CD4-positive, alpha-beta T cell treated with Interleukin-1 beta for 1 hour (primary cell): Measurements from ENCODE around the gene PRSS2.
"Not testable (repeated sequence)": the region's sequence is repeated elsewhere in the genome, so short reads cannot be mapped to it uniquely, and the experiment has no call there.

Experiments
- DNase-seq, 2 donors: peaks; one replicate each; pipeline ENCODE4 v3.0.0-alpha.2; 2020 to 2022

PRSS2 gene

DNA sequence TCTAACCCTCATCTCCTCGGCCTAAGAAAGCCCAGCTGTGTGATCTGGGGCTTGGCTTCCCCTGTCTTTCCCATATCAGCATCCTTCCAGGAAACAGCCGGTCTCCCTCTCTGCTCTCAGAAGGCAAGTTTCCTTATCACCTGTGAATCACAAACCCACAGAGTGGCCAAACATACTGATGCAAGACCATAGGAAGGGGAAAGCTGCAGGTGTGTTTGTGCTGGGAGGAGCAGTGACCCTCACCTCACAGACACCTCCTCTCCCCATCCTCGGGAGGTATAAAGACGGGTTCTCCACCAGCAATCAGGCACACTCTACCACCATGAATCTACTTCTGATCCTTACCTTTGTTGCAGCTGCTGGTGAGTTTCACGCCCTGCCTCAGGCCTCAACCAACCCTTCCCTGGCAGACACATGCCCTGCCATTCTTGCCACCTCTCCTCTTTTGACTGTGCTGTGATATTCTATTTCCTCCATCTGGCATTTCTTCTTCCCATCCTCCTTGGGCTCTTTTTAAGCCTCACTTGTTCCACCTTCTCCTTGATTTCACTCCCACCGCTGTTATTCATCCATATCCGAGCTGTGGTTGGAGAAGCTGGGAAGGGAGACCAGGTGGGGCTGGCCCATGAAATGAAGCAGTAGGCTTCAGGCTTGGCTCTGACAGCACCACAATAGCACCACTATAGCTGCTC is at the start of gene PRSS2:
Gene PRSS2 (plus strand): TSS at position 310 of the 692 bp plus-strand sequence. CDS start 13 bp downstream, at position 323.
- no peak for DNase-seq

DNA sequence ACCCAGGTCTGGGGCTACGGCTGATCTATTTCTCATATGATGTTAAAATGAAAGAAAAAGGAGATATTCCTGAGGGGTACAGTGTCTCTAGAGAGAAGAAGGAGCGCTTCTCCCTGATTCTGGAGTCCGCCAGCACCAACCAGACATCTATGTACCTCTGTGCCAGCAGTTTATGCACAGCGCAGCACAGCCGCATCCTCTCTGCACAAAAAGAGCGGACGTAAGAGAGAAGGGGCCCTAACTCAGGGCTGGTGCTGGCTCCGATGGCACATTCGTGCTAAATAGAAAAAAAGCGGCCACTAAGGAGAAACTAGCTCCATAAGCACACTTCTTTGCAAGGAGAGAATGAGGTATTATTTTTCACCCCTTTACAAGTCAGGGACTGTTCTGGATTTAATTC is 49.8 kb upstream of the PRSS2 start:
- DNase-seq: no peak

DNA sequence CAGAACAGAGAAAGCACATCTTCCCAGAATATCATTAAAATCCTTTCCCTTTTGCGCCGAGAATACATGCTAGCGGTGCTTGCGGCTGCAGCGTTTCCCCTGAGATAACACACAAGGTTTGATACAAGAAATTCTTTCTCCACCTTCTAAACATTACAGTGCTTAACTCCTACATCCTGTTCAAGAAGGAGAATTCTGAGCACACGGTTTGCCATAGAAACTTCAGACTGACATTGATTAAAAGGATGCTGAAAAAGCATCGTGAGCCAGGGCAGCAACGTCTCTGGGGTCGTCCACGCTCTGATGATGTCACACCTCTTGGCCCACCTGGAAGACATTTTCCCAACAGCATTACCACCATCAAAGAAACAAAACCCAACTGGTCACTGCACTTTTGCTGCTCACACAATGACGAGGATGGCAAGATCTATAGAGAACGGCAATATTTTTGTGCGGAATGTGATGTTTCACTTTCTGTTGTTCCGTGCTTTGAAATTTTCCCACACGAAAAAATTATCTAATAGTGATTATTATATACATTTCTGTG is 48.4 kb upstream of the PRSS2 start:
- no peak for DNase-seq

DNA sequence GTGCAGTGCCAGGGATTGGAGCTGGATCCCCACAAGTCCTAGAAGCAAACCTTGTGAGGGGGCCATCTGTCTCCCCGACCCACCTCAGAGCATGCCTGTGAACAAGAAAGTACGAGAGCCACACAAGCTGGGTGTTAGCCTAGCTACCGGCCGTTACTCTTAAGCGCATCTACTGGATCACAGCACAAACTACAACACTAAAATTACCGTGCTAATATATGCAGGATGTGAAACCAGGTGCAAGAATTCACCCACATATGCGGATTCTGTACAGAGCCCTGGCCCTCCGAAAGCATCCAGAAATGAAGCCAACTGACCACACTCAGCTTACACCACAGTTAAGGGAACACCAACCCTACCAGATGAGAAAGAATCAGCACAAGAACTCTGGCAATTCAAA is 37.5 kb upstream of the PRSS2 start:
- DNase-seq: no peak

DNA sequence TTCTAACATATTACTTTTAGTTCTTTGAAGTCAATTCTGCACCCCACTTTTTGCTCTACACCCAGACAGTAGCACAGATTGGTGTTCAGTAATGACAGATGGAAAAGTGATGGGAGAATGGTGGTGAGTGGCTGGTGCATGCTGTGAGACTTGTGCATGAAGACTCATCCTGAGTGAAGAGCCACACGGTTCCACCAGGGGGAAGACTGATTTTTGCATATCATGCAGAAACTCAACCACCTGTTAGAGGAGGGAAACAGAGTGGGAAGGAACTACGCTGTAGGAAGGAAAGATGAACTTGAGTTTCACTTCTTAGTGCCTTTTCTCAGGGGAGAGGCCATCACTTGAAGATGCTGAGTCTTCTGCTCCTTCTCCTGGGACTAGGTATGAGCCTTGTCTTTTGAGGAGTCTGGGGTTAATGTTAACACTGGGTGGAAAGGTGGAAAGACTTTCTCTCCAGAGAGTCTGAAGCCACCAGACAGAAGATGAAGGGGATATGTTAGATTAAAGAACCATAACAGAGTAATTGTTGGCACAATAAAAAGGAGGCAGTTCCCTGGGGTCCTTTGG is 30.8 kb upstream of the PRSS2 start:
- peak in 1 of 2 donors; percentile 4 for DNase-seq

DNA sequence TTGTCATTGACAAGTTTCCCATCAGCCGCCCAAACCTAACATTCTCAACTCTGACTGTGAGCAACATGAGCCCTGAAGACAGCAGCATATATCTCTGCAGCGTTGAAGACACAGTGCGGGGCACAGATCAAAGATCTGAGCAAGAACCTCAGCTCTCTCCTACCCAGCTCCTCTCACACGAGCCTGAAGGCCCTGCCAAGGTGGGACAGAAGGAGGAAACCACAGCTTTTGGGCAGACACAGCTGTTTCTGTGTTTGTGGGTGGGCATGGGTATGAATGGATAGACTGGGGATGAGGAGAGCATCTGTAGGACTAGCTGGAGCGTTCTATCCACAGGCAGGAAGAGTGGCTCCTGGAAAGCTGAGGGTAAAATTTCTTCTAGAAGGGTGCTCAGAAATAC is 30.0 kb upstream of the PRSS2 start:
- no peak for DNase-seq

DNA sequence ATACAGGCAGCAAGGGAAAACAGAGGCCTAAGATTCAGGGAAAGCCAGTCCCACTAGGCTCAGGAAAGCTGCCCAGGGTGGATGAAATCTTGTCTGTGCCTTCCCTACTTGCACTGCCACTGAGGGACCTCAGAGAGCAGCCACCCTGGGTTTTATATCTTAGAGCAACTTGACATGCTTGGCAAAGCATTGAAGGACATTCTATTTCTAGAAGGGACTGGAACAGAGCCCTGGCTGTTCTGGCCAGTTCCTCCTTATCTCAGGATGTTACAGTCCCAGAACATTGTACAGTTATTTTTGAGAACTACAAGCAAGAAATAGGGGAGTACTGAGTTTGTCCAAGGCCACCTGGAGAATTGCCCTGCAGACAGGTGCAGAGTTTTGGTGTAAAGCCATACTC is 28.8 kb upstream of the PRSS2 start:
- DNase-seq: not testable (repeated sequence)

DNA sequence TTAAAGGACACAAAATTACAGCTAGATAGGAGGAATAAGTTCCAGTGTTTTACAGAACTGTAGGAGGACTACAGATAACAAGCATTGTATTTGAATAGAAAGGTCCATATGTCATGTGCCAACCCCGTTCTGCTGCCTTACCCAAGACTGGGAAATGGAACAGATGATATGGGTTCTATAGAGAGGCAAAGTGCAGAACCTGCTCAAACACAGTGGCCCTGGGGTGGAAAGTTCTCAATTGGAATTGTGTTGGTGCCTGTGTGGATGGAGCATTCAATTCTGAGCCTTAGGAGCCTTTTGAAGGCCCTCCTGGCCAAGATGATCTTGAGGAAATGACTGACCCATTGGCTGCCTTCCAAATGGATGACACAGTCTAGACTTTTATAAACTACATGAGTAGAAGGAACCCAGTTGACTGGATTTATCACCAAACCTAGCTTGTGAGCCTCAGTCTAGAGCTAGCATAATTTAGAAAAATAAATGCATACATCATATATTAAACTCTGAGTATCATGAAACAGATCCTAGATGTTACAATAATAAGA is 25.6 kb upstream of the PRSS2 start:
- no peak for DNase-seq

DNA sequence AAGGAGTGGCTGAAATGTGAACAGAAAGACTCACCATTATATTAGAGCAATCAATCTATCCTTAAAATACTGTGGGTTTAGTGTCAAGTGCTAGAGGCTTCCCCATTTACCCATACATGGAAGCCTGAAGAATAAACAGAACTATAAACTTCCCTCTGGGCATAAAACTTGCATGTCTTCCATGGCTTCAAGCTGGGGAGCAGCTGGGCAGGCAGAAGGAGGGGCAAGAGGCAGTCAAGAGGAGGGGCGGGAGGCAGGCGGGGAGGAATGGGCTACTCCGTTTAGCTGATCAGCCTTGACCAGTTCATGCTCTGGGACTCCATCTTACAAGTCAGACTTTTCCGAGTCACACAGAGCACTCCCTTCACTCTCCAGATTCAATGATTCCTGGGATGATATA is 25.0 kb upstream of the PRSS2 start:
- DNase-seq: no peak

DNA sequence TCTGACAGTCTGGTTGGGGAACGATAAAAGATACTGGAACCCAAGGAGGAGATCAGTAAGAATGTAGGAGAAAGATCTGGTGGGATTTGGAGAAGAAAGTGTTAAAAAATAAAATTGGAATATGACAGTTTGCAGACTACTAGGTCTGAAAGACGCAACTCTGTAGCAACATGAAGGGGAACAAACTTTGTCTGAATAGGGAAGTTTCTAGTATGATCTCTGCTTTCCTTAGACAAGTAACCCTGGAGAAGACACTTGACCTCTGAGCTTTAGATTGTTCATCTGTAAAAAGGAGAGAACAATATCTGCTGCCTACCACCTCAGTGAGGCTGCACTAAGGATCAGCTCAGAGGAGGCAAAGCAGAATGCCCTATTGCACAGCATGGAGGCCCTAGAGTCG is 24.5 kb upstream of the PRSS2 start:
- DNase-seq: no peak

DNA sequence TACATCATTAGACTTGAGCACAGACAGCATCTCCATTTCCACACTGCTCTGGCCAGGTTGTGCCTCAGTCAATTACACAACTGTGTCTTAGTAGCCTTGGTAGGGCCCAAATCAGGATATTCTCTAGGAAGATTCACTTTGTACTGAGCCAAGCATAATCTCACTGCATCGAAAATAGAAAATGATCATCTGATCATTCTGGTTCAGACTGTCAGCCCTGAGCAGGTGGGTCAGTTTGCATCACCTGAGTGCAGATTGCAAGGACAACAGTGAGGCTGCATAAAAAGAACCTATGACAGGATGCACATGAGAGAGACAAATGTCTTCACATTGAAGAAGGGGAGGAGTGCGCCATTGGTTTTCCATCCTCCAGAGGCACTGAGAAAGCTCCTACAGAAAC is 22.4 kb upstream of the PRSS2 start:
- DNase-seq: not testable (repeated sequence)

DNA sequence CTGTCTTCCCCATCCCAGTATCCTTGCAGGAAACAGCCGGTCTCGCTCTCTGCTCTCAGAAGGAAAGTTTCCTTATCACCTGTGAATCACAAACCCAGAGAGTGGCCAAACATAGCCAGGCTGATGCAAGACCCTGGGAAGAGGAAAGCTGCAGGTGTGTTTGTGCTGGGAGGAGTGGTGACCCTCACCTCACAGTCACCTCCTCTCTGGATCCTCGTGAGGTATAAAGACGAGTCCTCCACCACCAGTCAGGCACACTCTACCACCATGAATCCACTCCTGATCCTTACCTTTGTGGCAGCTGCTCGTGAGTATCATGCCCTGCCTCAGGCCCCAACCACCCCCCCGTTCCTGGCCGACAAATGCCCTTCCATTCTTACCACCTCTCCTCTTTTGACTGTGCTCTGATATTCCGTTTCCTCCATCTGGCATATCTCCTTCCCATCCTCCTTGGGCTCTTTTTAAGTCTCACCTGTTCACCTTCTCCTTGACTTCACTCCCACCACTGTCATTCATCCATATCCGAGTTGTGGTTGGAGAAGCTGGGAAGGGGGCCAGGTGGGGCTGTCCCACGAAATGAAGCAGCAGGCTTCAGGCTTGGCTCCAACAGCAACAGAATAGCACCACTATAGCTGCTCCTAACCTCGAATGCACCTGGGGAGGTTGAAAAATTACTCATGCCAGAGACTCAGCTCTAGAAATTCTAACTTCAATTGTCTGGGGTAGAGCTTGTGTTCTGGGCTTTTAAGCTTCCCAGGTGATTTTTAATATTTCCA is 21.4 kb upstream of the PRSS2 start, which contains the start of gene PRSS1:
Gene PRSS1 (plus strand): TSS at position 255 of the 776 bp plus-strand sequence. CDS start 13 bp downstream, at position 268.
- DNase-seq: no peak

DNA sequence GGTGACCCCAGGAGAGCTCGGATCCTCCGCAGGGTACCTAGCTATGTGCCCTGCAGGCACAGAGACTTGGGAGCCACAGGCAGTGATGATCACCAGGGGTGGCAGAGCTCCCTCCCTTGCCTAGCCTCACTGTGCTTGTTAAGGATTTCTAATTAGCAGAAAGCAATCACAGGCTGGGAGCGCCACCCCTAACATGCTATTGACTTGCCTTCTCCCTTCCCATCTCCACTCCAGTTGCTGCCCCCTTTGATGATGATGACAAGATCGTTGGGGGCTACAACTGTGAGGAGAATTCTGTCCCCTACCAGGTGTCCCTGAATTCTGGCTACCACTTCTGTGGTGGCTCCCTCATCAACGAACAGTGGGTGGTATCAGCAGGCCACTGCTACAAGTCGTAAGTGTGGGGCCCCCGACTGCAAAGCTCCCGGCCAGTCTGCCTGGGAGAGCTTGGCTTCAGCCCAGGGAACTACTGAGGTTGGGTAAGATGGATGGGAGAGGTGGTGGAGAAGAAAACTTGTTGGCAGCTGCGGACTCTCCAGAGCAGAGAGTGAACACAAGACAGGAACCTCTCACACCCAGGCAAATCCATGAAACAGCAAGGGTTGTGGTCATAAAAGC is 20.3 kb upstream of the PRSS2 start:
- DNase-seq: no peak

DNA sequence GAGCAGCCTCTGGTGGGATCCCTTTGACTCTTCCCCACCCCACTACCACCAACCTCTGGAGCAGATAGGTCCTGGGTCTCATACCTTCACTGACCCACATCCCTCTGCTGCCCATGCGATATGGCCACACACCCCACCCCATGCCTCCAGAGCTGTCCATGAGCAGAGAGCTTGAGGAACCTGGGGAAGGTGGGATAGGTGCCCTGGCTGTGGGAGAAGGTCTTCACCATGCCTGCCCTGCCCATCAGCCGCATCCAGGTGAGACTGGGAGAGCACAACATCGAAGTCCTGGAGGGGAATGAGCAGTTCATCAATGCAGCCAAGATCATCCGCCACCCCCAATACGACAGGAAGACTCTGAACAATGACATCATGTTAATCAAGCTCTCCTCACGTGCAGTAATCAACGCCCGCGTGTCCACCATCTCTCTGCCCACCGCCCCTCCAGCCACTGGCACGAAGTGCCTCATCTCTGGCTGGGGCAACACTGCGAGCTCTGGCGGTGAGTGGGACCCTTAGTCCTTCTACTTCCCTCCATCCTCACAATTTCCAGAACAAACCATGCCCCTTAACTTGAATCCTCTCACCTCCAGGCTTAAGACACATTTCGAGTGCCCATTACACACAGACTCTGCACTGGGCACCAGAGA is 19.1 kb upstream of the PRSS2 start:
- not testable (repeated sequence) for DNase-seq

DNA sequence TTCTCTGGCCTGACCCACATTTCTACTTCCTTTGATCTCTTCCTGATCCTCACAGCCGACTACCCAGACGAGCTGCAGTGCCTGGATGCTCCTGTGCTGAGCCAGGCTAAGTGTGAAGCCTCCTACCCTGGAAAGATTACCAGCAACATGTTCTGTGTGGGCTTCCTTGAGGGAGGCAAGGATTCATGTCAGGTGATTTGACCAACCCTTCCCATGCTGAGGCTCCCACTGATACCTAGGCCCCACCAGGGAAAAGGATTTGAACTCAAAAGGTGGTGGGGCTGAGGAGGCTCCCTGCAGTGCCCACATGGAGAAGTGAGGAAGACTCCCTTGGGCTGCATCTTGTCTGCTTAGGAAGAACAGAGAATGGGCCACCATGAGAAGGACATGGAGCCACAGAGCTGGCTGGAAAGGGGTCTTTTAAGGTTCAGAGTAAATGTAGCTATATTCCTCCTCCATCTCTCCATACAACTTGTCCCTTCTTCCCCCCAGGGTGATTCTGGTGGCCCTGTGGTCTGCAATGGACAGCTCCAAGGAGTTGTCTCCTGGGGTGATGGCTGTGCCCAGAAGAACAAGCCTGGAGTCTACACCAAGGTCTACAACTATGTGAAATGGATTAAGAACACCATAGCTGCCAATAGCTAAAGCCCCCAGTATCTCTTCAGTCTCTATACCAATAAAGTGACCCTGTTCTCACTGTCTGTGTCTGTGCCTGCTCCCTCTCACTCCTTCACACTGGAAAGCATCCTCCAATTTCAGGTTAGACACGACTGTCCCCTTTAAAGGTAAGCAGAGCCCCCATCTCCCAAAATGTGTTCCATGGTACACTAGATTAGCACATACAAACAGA is 18.2 kb upstream of the PRSS2 start:
- no peak for DNase-seq

DNA sequence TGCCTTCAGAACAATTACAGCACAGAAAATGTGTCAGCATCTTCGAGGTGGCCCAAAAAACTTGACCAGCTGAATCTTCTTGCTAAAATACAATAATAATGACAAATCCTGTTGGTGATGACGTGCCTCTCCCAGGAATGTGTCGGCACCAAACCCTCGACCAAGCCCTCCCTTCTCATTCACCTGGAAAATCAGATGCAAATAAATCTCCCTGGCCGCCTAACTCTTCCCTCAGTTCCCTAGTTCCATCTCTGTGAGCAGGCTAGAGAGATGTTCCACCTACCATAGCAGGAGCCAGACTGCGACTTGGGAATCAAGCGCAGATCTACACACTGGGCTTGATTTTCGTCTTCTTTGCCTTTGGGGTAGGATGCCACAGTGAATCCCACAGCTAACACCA is 17.4 kb upstream of the PRSS2 start:
- DNase-seq: no peak

DNA sequence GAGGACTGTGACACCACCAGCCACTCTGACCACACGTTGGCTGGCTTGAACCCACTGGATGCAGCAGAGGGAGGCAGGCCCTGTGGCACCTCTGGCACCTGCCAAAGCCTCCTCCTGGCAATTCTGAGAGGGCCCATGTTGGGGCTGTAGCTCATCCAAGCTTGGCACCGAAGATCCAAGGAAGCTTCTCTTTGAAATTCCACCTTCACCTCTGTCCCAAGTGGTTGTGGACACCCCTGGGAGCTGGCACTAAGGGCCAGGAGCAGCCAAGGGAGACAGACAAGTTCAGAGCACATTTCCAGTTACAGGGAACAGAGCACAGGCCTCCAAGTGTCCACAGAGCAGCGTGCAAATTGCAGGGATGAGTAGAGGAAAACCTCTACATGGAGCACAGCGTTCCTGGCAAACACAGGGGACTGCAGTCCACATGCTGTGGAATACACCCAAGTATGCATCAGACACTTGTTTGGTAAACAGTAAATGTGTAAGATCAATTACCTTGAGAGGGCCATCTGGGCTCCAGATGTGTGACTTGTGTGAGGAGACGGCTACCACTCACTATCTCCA is 16.8 kb upstream of the PRSS2 start:
- DNase-seq: not testable (repeated sequence)

DNA sequence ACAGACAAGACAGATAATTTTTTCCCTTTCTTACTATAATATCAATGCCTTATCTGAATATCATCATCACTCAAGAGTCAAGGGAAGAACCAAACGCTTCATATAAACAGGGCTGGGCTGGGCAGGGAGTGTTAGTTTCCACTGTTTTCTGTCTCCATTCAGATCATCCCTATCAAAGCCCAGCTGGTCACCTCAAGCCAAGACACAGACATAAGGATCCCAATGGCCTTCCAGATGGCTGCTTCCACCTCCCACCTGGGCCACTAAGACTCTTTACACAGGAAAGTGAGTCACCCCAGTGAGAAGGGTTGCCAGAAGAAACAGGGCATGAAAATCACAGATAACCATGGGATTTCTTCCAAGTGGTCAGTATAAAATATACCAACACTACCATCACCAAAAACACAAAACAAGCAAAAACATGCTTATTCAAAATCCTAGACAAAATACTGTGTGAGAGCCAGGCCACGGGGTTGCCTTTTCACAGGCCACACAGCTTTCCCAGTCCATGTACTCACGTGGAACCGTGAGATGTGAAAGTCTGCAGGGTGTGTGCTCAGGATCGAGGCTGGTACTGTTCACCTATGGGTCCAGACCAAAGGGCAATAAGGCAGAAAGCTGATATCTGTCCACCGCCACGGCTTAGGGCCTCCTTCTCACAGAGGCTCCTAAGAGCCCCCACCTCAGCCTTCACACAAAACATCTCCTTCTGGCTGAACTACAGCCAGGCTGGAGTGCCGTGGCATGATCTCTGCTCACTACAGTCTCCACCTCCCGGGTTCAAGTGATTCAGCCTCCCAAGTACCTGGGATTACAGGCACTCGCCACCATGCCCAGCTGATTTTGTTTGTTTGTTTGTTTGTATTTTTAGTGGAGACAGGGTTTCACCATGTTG is 15.8 kb upstream of the PRSS2 start:
- DNase-seq: no peak

DNA sequence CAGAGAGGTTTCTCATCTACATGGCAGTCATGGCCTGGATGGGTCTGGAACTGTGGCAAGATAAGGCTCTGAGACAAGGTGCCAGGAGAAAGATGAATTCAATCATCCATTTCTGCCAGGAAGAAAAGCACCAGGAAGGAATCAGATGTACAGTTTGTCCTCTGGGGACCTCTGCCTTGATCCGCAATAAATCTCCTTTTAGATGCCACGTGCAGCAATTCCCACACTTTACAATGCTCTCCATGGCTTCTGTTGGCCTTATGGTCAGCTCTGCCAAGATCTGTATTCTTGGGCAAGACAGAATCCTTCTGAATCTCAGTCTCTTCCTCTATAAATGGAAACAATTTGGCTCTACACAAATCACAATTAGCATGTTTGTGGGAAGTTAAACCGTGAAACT is 12.5 kb upstream of the PRSS2 start:
- DNase-seq: not testable (repeated sequence)

DNA sequence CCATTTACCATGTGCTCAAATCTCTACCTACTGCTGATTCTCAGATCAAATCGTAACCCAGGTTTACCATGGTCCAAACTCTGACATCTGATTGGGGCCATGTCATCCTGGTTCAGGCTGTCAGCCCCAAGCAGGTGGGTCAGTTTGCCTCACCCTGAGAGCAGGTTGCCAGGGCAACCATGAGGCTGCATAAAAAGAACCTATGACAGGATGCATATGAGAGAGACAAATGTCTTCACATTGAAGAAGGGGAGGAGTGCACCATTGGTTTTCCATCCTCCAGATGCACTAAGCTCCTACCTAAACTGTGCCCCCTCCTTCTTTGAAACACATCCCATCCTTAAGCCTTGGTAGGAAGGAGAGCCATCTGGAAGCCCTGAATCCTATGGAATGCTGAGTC is 11.3 kb upstream of the PRSS2 start:
- DNase-seq: no peak
